ENCODE data around the gene TPSG1. TPM values are rescaled to one million over a fixed set of nuclear protein-coding genes. Genes with fewer than 3 reads are reported as not detected.
A peak's percentile ranks its signal among the peaks of the same experiment; 100 is the strongest.
"Not testable (repeated sequence)": the region's sequence is repeated elsewhere in the genome, so short reads cannot be mapped to it uniquely, and the experiment has no call there.

The TPSG1 gene
- total and polyA plus RNA-seq, 2 of the 13 experiments (the other 11 are each of a cell fraction or from before 2014, with no cell fraction given) = not detected

DNA sequence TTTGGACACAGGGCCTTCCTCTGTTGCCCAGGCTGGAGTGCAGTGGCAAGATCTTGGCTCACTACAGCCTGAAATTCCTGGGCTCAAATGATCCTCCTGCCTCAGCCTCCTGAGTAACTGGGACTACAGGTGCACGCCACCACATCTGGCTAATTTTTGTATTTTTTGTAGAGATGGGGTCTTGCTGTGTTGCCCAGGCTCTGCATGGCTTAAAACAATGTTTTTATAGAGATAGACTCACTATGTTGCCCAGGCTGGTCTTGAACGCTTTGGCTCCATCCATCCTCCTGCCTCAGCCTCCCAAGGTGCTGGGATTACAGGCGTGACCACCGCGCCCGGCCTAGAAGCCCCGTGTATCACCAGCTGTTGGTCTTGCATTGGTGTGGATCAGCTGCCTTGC is 44.4 kb upstream of the TPSG1 start:
- peaks cover 2 to 37% of the 10 kb centered on the region in 2 experiments for H3K27me3 ChIP-seq (ENCODE audit: control insufficient read depth in 1 of 2, insufficient read depth in 2 of 2, low read length in 2 of 2)
- H3K9me3 ChIP-seq (ENCODE audit: low read length); POLR2A ChIA-PET; BruUV-seq (replicated peaks); intact Hi-C loops (cut with micrococcal nuclease; ENCODE audit: unreplicated experiment); H4K20me1 ChIP-seq (ENCODE audit: insufficient read depth, low read length); H3K79me2 ChIP-seq (ENCODE audit: insufficient read depth, low read length); FAIRE-seq; H3K36me3 ChIP-seq (replicated peaks in 1 of 2; ENCODE audit: control insufficient read depth in 1 of 2, insufficient read depth in 2 of 2, low read length in 2 of 2); CTCF ChIA-PET (ENCODE audit: low intra/inter-chr PET ratio, low total read pairs); H3K9ac ChIP-seq (ENCODE audit: insufficient read depth, low read depth, low read length); H3K4me2 ChIP-seq (ENCODE audit: low read depth, low read length); DNase-seq (ENCODE audit: low spot score); ATAC-seq; in situ Hi-C loops (cut with HindIII; ENCODE audit: extremely low pct_ligation_motif_present, low pct_unique_long_range_greater_than_20kb); H2AFZ ChIP-seq (ENCODE audit: low read length); H3K27ac ChIP-seq (ENCODE audit: extremely low read length, insufficient read depth, low read length); H3K4me3 ChIP-seq (replicated peaks in 1 of 3; ENCODE audit: insufficient read depth in 1 of 3, low read depth in 2 of 3, low read length in 3 of 3): not testable (repeated sequence)
- 0 out of 2 replicates have a peak, but pooled peaks have one; percentile 23 for TF ChIP-seq ZNF121 (CRISPR knock-in tag; IDR thresholded peaks at IDR 0.05)
- 87% methylated on average over 5 of the region's 7 CpGs for WGBS (ENCODE audit: low lambda C conversion rate)
- H3K4me1 ChIP-seq (ENCODE audit: insufficient read depth, low read length) = peaks cover 11% of the 10 kb centered on the region; the same call in 1 of the 2 replicates

DNA sequence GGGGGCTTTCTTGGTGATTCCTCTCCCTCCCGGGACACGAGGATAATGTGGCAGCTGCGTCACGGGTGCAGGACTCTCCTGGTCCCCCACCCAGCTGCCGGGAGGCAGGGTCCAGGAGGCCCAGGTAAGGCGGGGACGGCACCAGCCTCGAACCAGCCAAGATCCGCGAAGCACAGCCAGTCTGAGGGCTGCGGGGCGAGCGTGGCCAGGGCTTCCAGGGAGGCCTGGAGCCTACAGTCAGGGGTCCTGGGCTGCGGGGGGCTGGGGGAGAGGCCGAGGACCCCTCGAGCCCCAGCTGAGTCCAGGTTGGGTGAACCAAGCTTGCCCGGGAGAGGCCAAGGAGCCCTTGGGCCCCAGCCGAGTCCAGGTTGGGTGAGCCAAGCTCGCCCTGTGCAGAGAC is 40.8 kb upstream of the TPSG1 start:
- in situ Hi-C loops (cut with HindIII; ENCODE audit: extremely low pct_ligation_motif_present, low pct_unique_long_range_greater_than_20kb) = no loop called here
- POLR2A ChIA-PET = no interaction called here

More for the DNA sequence above, 40.8 kb upstream of the TPSG1 start:
- H4K20me1 ChIP-seq (ENCODE audit: insufficient read depth, low read length) = no peaks in the 10 kb centered on the region
- H3K27me3 ChIP-seq (ENCODE audit: control insufficient read depth in 1 of 2, insufficient read depth in 2 of 2, low read length in 2 of 2) = peaks cover 10 to 48% of the 10 kb centered on the region in 2 experiments
- no peaks in the 10 kb centered on the region for H3K4me1 ChIP-seq (ENCODE audit: insufficient read depth, low read length)
- H3K79me2 ChIP-seq (ENCODE audit: insufficient read depth, low read length) = no peaks in the 10 kb centered on the region
- DNase-seq (ENCODE audit: low spot score) = no peak
- CTCF ChIA-PET (ENCODE audit: low intra/inter-chr PET ratio, low total read pairs) = no interaction called here
- intact Hi-C loops (cut with micrococcal nuclease; ENCODE audit: unreplicated experiment) = no loop called here
- H3K36me3 ChIP-seq (replicated peaks in 1 of 2; ENCODE audit: control insufficient read depth in 1 of 2, insufficient read depth in 2 of 2, low read length in 2 of 2) = no peaks in the 10 kb centered on the region
- no peak for FAIRE-seq
- ATAC-seq = no peak
- no peak overlapping the region for H2AFZ ChIP-seq (ENCODE audit: low read length)
- no peak for TF ChIP-seq PTBP1 (IDR thresholded peaks at IDR 0.05; ENCODE audit: low read depth, low read length, poor library complexity, severe bottlenecking)
- no peak for TF ChIP-seq CEBPB (IDR thresholded peaks at IDR 0.05; ENCODE audit: borderline replicate concordance, low read depth, low read length)
- no peak for TF ChIP-seq ZNF891 (CRISPR knock-in tag; IDR thresholded peaks at IDR 0.05)
- no peak for TF ChIP-seq CBX5 (CRISPR knock-in tag; IDR thresholded peaks at IDR 0.05; ENCODE audit: borderline replicate concordance)
- no peak for TF ChIP-seq ZNF225 (CRISPR knock-in tag; IDR thresholded peaks at IDR 0.05)
- no peak for TF ChIP-seq FOXA3 (CRISPR knock-in tag; IDR thresholded peaks at IDR 0.05)
- 30% methylated on average over 15 of the region's 19 CpGs for WGBS (ENCODE audit: low lambda C conversion rate)
- no TSS peak for BruUV-seq (replicated peaks)
- H3K4me3 ChIP-seq (replicated peaks in 1 of 3; ENCODE audit: insufficient read depth in 1 of 3, low read depth in 2 of 3, low read length in 3 of 3) = no peak overlapping the region
- no peaks in the 10 kb centered on the region for H3K9me3 ChIP-seq (ENCODE audit: low read length)
- H3K9ac ChIP-seq (ENCODE audit: insufficient read depth, low read depth, low read length) = no peak overlapping the region
- H3K27ac ChIP-seq (ENCODE audit: extremely low read length, insufficient read depth, low read length) = no peak overlapping the region
- no peak overlapping the region for H3K4me2 ChIP-seq (ENCODE audit: low read depth, low read length)

Measured in HepG2 (cell line).